ENCODE measurements around the gene DTX3L. TPM values are rescaled to one million over a fixed set of nuclear protein-coding genes. Genes with fewer than 3 reads are reported as not detected.

The DTX3L gene
- total and polyA plus RNA-seq, 10 of the 15 experiments (the other 5 are each of a cell fraction or from before 2014, with no cell fraction given), result 9.9 to 41.4 (median 21.7) TPM

- TF ChIP-seq SUPT20H (IDR thresholded peaks at IDR 0.05; ENCODE audit: borderline replicate concordance, control insufficient read depth, low read depth, low read length) (no peak), NBN (IDR thresholded peaks at IDR 0.05) (peak; percentile 97), TAF1 (IDR thresholded peaks at IDR 0.05; ENCODE audit: borderline replicate concordance, low read depth, low read length) (peak; percentile 69; the same call in 1 of the 2 replicates), LARP7 (IDR thresholded peaks at IDR 0.05) (no peak), RBBP5 (conservative IDR thresholded peaks at IDR 0.05) (no peak), SREBF1 (IDR thresholded peaks at IDR 0.05; ENCODE audit: low read length) (no peak; the same call in 1 of the 2 replicates), HCFC1 (IDR thresholded peaks at IDR 0.05; ENCODE audit: low read length) (no peak), KDM1A (IDR thresholded peaks at IDR 0.05; ENCODE audit: borderline replicate concordance) (no peak), RB1 (IDR thresholded peaks at IDR 0.05; ENCODE audit: borderline replicate concordance) (no peak; the same call in 1 of the 2 replicates), IKZF1 (conservative IDR thresholded peaks at IDR 0.05) (peak; percentile 98), JUND (IDR thresholded peaks at IDR 0.05; ENCODE audit: low read depth, low read length) (0 out of 2 replicates have a peak, but pooled peaks have one; percentile 33), ZBED1 (IDR thresholded peaks at IDR 0.05; ENCODE audit: borderline replicate concordance) (peak; percentile 98), BACH1 (IDR thresholded peaks at IDR 0.05; ENCODE audit: borderline replicate concordance) (peak; percentile 75; the same call in 1 of the 2 replicates), RAD51 (IDR thresholded peaks at IDR 0.05) (peak; percentile 81), ASH2L (IDR thresholded peaks at IDR 0.05; ENCODE audit: borderline replicate concordance, low read depth) (0 out of 2 replicates have a peak, but pooled peaks have one; percentile 22), TCF12 (IDR thresholded peaks at IDR 0.05; ENCODE audit: low read depth, low read length) (peak; percentile 84), MLLT1 (IDR thresholded peaks at IDR 0.05) (peak; percentile 80), ATF3 (IDR thresholded peaks at IDR 0.05; ENCODE audit: borderline replicate concordance, extremely low read depth, low read depth, low read length) (no peak), MYC (IDR thresholded peaks at IDR 0.05; ENCODE audit: insufficient read depth, insufficient read length, insufficient replicate concordance, low read length, severe bottlenecking) (no peak), YBX1 (IDR thresholded peaks at IDR 0.05) (no peak), GABPA (IDR thresholded peaks at IDR 0.05; ENCODE audit: low read depth) (0 out of 2 replicates have a peak, but pooled peaks have one; percentile 21), EP300 (IDR thresholded peaks at IDR 0.05; ENCODE audit: borderline replicate concordance in 1 of 2, control insufficient read depth in 1 of 2, low read depth in 2 of 2, low read length in 2 of 2) (peak; percentile 99)
- TF ChIP-seq, protein P1, sequence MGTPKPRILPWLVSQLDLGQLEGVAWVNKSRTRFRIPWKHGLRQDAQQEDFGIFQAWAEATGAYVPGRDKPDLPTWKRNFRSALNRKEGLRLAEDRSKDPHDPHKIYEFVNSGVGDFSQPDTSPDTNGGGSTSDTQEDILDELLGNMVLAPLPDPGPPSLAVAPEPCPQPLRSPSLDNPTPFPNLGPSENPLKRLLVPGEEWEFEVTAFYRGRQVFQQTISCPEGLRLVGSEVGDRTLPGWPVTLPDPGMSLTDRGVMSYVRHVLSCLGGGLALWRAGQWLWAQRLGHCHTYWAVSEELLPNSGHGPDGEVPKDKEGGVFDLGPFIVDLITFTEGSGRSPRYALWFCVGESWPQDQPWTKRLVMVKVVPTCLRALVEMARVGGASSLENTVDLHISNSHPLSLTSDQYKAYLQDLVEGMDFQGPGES (IDR thresholded peaks at IDR 0.05), result no peak
- TF ChIP-seq, protein P2, sequence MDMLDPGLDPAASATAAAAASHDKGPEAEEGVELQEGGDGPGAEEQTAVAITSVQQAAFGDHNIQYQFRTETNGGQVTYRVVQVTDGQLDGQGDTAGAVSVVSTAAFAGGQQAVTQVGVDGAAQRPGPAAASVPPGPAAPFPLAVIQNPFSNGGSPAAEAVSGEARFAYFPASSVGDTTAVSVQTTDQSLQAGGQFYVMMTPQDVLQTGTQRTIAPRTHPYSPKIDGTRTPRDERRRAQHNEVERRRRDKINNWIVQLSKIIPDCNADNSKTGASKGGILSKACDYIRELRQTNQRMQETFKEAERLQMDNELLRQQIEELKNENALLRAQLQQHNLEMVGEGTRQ (IDR thresholded peaks at IDR 0.05; ENCODE audit: borderline replicate concordance, low read depth, low read length), result no peak; the same call in 1 of the 2 replicates
- TF ChIP-seq, protein P3, sequence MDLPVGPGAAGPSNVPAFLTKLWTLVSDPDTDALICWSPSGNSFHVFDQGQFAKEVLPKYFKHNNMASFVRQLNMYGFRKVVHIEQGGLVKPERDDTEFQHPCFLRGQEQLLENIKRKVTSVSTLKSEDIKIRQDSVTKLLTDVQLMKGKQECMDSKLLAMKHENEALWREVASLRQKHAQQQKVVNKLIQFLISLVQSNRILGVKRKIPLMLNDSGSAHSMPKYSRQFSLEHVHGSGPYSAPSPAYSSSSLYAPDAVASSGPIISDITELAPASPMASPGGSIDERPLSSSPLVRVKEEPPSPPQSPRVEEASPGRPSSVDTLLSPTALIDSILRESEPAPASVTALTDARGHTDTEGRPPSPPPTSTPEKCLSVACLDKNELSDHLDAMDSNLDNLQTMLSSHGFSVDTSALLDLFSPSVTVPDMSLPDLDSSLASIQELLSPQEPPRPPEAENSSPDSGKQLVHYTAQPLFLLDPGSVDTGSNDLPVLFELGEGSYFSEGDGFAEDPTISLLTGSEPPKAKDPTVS (IDR thresholded peaks at IDR 0.05; ENCODE audit: low read depth, low read length), result no peak
These were observed 12.2 kb downstream of the DTX3L start (continued) for GRCh38 chr3:122576174-122576940.
